ENCODE measurements around the gene PDE9A.

DNA sequence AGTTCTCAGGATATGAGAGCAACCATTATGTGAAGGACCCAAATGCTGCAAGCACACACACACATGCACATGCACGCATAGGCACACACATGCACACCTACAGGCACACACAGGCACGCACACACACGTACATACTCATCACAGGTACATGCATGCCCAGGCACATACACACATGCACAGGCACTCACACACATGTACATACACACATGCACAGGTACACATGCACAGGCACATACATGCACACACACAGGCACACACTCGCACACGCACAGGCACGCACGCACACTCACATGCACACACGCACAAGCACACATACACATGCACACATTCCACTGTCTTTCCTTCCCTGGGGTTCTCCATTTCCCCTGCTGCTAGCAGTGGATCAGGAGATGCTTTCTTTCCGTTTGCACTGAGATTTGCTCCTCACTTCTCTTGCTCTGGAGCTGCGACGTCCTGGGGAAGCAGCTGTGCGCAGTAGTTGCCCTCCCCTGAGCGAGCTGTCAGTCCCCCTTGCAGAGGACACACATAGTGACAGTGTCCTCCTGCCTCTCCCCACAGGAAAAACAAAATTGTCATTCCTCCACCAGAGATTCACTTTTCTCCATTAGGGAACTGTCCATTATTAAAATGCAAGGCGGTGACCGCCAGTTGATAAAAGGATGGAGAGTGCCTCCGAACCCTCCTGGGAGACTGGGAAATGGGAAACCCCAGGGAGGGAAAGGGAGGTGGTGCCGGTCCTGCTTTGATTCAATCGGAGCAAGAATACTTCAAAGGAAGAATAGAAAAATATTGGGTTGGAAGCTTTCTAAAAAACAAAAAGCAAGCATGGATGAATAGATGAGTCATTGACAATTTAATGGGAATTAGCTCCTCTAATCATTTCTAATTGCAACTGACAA, 156.4 kb downstream of the PDE9A start:
- TF ChIP-seq, protein P1, sequence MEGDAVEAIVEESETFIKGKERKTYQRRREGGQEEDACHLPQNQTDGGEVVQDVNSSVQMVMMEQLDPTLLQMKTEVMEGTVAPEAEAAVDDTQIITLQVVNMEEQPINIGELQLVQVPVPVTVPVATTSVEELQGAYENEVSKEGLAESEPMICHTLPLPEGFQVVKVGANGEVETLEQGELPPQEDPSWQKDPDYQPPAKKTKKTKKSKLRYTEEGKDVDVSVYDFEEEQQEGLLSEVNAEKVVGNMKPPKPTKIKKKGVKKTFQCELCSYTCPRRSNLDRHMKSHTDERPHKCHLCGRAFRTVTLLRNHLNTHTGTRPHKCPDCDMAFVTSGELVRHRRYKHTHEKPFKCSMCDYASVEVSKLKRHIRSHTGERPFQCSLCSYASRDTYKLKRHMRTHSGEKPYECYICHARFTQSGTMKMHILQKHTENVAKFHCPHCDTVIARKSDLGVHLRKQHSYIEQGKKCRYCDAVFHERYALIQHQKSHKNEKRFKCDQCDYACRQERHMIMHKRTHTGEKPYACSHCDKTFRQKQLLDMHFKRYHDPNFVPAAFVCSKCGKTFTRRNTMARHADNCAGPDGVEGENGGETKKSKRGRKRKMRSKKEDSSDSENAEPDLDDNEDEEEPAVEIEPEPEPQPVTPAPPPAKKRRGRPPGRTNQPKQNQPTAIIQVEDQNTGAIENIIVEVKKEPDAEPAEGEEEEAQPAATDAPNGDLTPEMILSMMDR (IDR thresholded peaks at IDR 0.05 in 8 of 11, conservative IDR thresholded peaks at IDR 0.05 in 3 of 11): no peak
- TF ChIP-seq POLR2A (IDR thresholded peaks at IDR 0.05): no peak
- TF ChIP-seq POLR2AphosphoS5 (IDR thresholded peaks at IDR 0.05): no peak

Data from spleen (tissue), 7 donors.